ENCODE data around the gene FOXL2. TPM values are rescaled to one million over a fixed set of nuclear protein-coding genes. Genes with fewer than 3 reads are reported as not detected.
A peak's percentile ranks its signal among the peaks of the same experiment; 100 is the strongest.

Gene FOXL2
- not detected for total RNA-seq
- long read RNA-seq: 0 reads

GRCh38 chr3:138946663-138947494 lies at the start of gene FOXL2, which contains the start of gene FOXL2NB:
Gene FOXL2, minus strand, starts transcription at chr3:138947137. Its CDS starts 415 bp downstream, at chr3:138946722.
Gene FOXL2NB, plus strand, starts transcription at chr3:138947217. Its CDS starts 148 bp downstream, at chr3:138947365.
- DNase-seq: peak; percentile 43
- ATAC-seq: peak; percentile 47
- intact Hi-C loops (cut with micrococcal nuclease): no loop called here

- intact Hi-C loops (cut with micrococcal nuclease): no loop called here
- ATAC-seq: no peak
- no peak for DNase-seq
Observed at GRCh38 chr3:138995706-138996105, 48.8 kb upstream of the FOXL2 start.

- intact Hi-C loops (cut with micrococcal nuclease): no loop called here
- ATAC-seq (no peak), DNase-seq (no peak)
Observed at GRCh38 chr3:138987181-138987580, 40.2 kb upstream of the FOXL2 start.

- intact Hi-C loops (cut with micrococcal nuclease): no loop called here
- DNase-seq (no peak), ATAC-seq (no peak)
Observed at GRCh38 chr3:138985932-138986331, 39.0 kb upstream of the FOXL2 start.

- intact Hi-C loops (cut with micrococcal nuclease): no loop called here
- ATAC-seq: no peak
- no peak for DNase-seq
Observed at GRCh38 chr3:138984816-138985215, 37.9 kb upstream of the FOXL2 start.

GRCh38 chr3:138976047-138976446 lies 29.1 kb upstream of the FOXL2 start:
- DNase-seq (no peak), ATAC-seq (no peak)
- intact Hi-C loops (cut with micrococcal nuclease): no loop called here

GRCh38 chr3:138975351-138975750 lies 28.4 kb upstream of the FOXL2 start:
- ATAC-seq: no peak
- intact Hi-C loops (cut with micrococcal nuclease): no loop called here
- no peak for DNase-seq

- no peak for DNase-seq
- ATAC-seq: no peak
- intact Hi-C loops (cut with micrococcal nuclease): no loop called here
Observed at GRCh38 chr3:138974462-138974861, 27.5 kb upstream of the FOXL2 start.

GRCh38 chr3:138972941-138973340 lies 26.0 kb upstream of the FOXL2 start:
- intact Hi-C loops (cut with micrococcal nuclease): no loop called here
- DNase-seq (no peak), ATAC-seq (no peak)

GRCh38 chr3:138971766-138972320 lies 24.9 kb upstream of the FOXL2 start:
- ATAC-seq (no peak), DNase-seq (no peak)
- intact Hi-C loops (cut with micrococcal nuclease): no loop called here

- no peak for ATAC-seq
- intact Hi-C loops (cut with micrococcal nuclease): no loop called here
- no peak for DNase-seq
Observed at GRCh38 chr3:138964923-138965322, 18.0 kb upstream of the FOXL2 start.

- no peak for DNase-seq
- ATAC-seq: no peak
- intact Hi-C loops (cut with micrococcal nuclease): no loop called here
Observed at GRCh38 chr3:138964264-138964663, 17.3 kb upstream of the FOXL2 start.

GRCh38 chr3:138962854-138963560 lies 16.1 kb upstream of the FOXL2 start:
- ATAC-seq: no peak
- intact Hi-C loops (cut with micrococcal nuclease): no loop called here

GRCh38 chr3:138960417-138960852 lies 13.5 kb upstream of the FOXL2 start:
- no peak for ATAC-seq
- intact Hi-C loops (cut with micrococcal nuclease): no loop called here
- DNase-seq: no peak

More at GRCh38 chr3:138962854-138963560, 16.1 kb upstream of the FOXL2 start:
- no peak for DNase-seq

GRCh38 chr3:138950701-138951100 lies 3.8 kb upstream of the FOXL2 start:
- ATAC-seq (no peak), DNase-seq (no peak)
- intact Hi-C loops (cut with micrococcal nuclease): no loop called here

GRCh38 chr3:138950006-138950644 lies 3.2 kb upstream of the FOXL2 start:
- peak; percentile 55 for DNase-seq
- peak; percentile 67 for ATAC-seq
- intact Hi-C loops (cut with micrococcal nuclease): no loop called here

GRCh38 chr3:138949445-138950005 lies 2.6 kb upstream of the FOXL2 start:
- intact Hi-C loops (cut with micrococcal nuclease): no loop called here
- DNase-seq (no peak), ATAC-seq (no peak)

- DNase-seq (no peak), ATAC-seq (no peak)
- intact Hi-C loops (cut with micrococcal nuclease): no loop called here
Observed at GRCh38 chr3:138949002-138949418, 2.1 kb upstream of the FOXL2 start.

GRCh38 chr3:138948371-138949001 lies 1.5 kb upstream of the FOXL2 start:
- DNase-seq (no peak), ATAC-seq (no peak)
- intact Hi-C loops (cut with micrococcal nuclease): no loop called here
